Measurements from ENCODE around the gene PARP3.
"Not testable (repeated sequence)": the region's sequence is repeated elsewhere in the genome, so short reads cannot be mapped to it uniquely, and the experiment has no call there.

Gene PARP3

DNA sequence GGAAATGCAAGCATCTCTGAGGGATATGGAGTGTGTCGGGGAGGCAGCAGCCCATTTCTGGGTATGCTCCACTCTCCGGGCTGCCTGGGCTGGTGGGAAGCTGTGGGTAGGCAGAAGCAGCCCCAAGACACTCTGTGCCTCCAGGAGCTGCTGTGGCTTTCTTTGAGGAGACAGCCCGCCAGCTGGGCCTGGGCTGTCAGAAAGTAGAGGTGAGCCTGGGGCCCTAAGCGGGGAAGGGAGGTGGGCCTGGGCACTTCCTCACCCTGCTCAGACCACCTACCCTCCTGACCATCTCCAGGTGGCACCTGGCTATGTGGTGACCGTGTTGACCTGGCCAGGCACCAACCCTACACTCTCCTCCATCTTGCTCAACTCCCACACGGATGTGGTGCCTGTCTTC lies 42.9 kb downstream of the PARP3 start:
- no peak for DNase-seq (ENCODE audit: low spot score)

DNA sequence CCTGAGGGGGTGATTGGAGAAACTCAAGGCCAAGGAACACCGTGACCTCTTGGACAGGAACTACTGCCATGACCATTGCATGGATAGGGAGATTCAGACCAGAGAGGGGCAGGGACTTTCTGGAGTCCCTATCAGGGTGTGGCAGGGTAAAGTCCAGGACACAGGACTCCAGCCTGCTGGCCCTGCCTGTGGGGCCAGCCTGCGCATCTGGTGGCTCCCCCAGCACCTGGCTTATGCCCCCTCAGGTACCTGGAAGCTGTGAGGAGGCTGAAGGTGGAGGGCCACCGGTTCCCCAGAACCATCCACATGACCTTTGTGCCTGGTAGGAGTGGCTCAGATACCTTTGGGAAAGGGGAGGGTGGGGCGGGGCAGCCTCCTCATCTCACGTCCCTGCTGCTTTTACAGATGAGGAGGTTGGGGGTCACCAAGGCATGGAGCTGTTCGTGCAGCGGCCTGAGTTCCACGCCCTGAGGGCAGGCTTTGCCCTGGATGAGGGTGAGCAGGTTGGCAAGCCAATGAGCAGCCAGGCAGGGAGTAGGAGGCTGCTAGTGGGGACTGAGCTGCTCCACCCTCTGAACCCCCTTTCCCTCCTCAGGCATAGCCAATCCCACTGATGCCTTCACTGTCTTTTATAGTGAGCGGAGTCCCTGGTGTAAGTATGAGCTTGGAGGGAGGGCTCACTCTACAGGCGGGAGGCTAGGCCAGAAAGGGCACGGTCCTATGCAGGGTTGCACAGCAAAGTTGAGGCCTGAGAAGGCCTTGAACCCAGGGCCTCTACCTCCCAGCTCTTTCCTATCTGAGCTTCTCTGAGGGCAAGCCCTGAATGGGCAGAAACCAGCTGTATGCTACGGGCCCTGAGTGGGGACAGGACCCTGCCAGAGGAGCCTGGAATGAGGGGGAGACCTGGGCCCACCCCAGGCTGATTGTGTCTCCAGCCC lies 44.1 kb downstream of the PARP3 start:
- DNase-seq (ENCODE audit: low spot score), result no peak

DNA sequence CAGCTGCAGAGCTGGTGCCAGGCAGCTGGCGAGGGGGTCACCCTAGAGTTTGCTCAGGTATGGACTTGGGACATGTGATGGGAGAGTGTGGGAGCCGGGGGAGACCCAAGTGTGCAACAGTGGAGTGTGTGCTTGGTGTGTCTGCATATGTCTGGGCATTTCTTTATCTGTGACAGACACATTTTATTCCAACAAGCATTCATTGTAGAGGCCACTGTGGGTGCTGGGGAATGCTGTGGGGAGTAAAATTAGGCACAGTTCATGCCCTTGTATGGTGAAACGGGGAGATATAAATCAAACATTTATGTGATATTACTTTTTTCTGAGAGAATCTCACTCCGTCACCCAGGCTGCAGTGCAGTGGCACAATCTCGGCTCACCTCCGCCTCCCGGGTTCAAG lies 45.4 kb downstream of the PARP3 start:
- no peak for DNase-seq (ENCODE audit: low spot score)

DNA sequence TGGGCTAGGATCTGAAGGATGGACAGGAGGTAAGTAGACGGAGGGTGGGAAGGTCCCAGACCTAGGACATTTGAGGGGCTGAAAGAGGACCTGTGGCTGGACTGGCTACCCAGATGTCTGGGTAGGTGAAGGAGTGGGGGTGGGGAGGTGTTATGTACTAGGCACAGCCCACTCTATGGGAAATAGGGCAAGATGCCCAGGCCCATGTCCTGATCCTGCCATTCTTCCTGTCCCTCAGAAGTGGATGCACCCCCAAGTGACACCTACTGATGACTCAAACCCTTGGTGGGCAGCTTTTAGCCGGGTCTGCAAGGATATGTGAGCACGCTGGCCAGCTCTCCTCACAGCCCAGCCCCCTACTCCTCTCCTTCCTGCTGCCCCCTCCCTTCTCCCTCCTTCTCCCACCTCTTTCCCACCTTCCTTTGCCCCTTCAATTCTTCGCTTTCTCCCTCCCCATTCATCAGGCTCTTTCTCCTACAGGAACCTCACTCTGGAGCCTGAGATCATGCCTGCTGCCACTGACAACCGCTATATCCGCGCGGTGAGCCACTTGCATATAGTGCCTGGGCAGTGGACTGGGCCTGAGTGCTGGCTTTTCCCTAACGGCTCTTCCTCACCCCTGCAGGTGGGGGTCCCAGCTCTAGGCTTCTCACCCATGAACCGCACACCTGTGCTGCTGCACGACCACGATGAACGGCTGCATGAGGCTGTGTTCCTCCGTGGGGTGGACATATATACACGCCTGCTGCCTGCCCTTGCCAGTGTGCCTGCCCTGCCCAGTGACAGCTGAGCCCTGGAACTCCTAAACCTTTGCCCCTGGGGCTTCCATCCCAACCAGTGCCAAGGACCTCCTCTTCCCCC lies 46.4 kb downstream of the PARP3 start:
- no peak for DNase-seq (ENCODE audit: low spot score)

DNA sequence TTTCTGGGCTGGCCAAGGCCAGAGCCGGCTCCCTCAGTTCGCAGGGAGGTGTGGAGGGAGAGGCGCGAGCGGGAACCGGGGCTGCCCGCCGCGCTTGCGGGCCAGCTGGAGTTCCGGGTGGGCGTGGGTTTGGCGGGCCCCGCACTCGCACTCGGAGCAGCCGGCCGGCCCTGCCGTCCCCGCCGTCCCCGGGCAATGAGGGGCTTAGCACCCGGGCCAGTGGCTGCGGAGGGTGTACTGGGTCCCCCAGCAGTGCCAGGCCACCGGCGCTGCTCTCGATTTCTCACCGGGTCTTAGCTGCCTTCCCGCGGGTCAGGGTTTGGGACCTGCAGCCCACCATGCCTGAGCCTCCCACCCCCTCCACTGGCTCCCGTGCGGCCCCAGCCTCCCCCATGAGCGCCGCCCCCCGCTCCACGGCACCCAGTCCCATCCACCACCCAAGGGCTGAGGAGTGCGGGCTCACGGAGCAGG lies 48.4 kb downstream of the PARP3 start:
- DNase-seq (ENCODE audit: low spot score), result not testable (repeated sequence)

DNA sequence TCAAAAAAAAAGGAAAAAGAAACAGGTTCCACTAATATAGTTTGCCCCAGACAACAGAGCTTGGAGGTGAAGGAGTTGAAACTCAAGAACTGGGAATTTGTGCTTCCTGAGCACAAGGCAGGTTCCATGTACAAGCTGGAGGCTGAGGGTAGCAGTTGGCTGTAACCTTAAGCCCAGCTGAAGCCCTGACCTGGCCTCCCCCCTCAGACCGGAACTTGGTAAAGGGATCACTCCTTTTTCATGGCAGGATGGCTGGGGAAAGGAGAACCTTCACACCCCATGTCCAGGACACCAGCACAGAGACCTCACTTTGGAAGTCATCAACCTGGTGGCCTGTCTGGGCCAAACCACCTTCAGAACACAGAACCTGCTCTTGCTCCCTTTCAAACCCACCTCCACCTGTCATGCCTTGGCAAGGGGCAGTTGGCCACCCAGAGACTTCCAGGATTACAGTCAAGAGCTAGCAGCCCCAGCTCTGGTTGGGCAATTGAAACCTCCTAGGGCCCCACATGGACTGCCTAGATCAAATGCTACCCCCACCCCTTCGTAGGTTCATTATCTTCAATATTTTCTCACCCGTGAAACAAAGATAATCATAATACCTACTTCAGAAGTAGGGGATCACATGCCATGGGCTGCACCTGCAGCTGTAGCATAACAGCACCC lies 50.0 kb downstream of the PARP3 start:
- DNase-seq (ENCODE audit: low spot score), result no peak

DNA sequence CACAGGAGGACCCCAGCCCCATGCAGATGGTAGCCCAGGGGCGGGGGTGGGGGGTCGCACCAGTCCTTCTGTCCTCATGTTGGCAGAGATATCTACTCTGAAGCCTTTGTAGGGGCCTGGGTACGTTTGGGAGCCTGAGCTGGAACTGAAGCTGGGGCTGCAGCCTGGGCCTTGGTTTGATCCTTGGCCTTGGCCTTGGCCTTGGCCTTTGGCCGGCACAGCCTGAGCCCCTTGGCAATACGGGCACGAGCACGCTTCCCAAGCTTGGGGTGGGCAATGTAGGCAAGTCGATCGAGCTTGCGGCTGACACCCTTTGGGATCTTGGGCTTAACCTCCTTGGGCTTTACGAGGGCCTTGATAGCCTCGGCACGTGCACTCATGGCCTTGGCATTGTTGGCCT lies 51.5 kb downstream of the PARP3 start:
- DNase-seq (ENCODE audit: low spot score), result not testable (repeated sequence)

DNA sequence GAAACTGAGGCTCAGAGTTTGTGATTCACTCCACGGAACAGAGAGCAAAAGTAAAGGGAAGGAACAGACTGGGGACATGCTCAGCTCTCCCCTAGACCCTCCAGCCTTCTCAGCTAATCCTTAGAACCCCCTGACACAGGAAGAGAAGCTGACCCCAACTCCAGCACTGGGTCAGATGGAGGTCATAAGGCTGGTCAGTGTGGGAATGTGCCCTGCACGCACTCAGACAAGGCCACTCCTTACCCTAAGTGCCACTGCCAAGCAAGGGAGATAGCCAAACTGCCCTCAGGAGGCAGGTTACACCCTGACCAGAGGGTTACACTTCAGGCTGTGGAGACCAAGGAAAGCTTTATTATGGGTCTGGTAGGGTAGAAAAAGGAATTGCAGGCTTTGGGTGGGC lies 52.4 kb downstream of the PARP3 start:
- DNase-seq (ENCODE audit: low spot score), result no peak

DNA sequence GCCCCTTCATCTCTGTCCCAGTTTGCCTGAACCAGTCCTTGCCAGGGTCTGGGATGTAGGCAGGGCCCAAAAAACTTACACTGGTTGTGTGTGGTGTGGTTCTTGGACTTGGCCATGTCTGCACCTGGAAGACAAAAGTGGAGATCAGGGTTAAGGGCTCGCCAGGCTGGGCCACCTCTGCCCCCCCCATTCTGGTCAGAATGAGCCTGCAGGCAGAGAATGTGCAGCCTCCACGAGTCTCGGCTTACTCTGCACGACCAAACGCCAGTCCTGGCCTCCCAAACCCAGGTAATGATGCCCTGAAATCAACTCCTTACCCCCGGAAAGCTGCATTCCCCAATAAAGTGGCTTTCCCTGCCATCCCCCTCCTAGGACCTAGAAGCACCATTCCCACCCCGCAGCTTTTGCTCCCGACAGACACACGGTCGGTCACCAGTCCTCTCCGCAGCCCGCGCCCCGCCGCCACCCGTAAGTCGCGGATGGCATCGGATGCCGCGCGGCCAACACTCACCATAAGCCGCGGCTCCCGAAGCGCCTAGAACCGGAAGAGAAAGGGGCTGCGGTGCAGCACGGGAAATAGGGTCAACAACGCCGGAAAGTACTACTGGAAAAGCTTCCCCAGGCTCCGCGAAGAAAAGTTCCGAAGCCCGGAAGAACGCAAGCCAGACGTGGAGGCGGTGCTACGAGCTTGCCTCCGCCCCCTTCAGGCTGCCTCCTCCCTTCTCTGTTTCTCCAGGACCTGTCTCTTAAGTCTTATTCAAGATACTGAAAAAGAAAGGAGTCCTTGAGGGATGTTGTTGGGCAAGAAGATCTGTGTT lies 53.4 kb downstream of the PARP3 start, which contains the start of gene RPL29:
Gene RPL29, minus strand, starts transcription at position 550 of the 818 bp plus-strand sequence. Its CDS starts 434 bp downstream, at position 116.
- DNase-seq (ENCODE audit: low spot score), result peak; percentile 95

DNA sequence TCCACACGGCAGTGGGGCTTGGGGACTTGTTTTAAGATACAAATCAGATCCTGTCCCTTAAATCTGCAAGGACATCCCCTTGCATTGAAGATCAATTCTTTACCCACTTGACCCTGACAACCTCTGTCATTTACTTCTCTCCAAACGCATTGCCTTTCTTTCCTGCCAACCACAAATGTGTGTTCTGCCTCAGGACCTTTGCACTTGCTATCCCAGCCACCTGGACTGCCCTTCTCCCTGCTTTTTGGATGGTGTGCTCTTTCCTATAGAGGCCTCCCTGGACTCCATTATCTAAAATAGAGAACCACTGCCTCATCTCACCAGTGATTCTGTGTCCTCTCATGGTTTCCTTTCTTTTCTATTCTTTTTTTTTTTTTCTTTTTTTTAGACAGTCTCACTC lies 55.0 kb downstream of the PARP3 start:
- DNase-seq (ENCODE audit: low spot score), result no peak

DNA sequence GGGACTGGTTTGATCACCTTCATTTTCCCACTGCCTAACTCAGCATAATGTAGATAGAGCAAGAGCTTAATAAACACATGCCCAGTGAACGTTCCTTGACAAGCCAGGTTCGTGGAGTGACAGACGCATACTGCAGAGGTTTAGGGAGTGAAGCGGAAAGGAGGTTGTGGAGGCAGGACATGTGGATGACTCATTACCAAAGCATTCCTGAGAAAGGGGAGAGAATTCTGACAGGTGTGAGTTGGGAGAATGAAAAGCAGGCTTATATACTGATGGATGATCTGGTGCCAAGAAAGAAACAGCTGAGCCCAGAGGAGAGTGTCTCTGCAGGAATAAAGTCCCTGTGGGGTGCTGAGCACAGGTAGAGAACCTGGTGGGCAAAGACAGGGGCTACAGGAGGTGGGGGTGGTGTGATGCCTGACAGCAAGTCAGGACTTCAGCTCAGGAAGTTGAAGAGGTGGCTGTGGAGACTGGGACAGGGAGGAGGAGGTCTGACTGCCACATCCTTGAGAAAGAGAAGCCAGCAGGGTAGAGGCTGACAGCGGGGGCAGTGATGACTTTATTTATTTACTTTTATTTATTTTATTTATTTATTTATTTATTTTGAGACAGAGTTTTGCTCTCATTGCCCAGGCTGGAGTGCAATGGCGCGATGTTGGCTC lies 55.9 kb downstream of the PARP3 start:
- no peak for DNase-seq (ENCODE audit: low spot score)
